A673 (cell line): ENCODE data around the gene DCC. TPM values are rescaled to one million over a fixed set of nuclear protein-coding genes. Genes with fewer than 3 reads are reported as not detected.

Source experiments
- BruUV-seq: library from RNA; stranded (reverse); fragments of 400-500 nt; replicated peaks from 2 replicates; lab custom pipeline; 2021; lab: Mats Ljungman, UMichigan
- CTCF ChIA-PET: fragments of 300-600 bp; sonication (Branson Sonifier 250); formaldehyde crosslinking; loops from one replicate; lab custom pipeline; 2022; ENCODE audit warnings: antibody characterized with exemption; lab: Charles Lee
- POLR2A ChIA-PET: fragments of 300-600 bp; sonication (Branson Sonifier 250); formaldehyde crosslinking; loops from one replicate; lab custom pipeline; 2022; ENCODE audit warnings: antibody characterized with exemption; ENCODE audit not compliant: low non-redundant PET; lab: Charles Lee
- DNase-seq: peaks from one replicate; pipeline ENCODE4 v3.0.0-alpha.2; 2015; ENCODE audit warnings: low spot score
- H3K27ac ChIP-seq: fragments of 200-600 bp; sonication (generic); 2 replicates; pipeline ENCODE4 v1.5.1; 2016; ENCODE audit warnings: mixed run types, low read depth, mild to moderate bottlenecking, mixed read lengths, antibody characterized with exemption, low read length; ENCODE audit not compliant: poor library complexity, severe bottlenecking
- H3K27me3 ChIP-seq: fragments of 200-600 bp; sonication (generic); replicated peaks from 2 replicates; pipeline ENCODE4 v1.6.1; 2017; ENCODE audit warnings: mixed run types, low read depth, mild to moderate bottlenecking, mixed read lengths, antibody characterized with exemption, low read length; ENCODE audit not compliant: insufficient read depth, poor library complexity
- H3K36me3 ChIP-seq: fragments of 200-600 bp; sonication (generic); 2 replicates; pipeline ENCODE4 v1.6.1; 2016; ENCODE audit warnings: mixed run types, mild to moderate bottlenecking, mixed read lengths, antibody characterized with exemption, low read length; ENCODE audit not compliant: insufficient read depth, poor library complexity, severe bottlenecking
- H3K4me1 ChIP-seq: fragments of 200-600 bp; sonication (generic); 2 replicates; pipeline ENCODE4 v1.6.1; 2017; ENCODE audit warnings: mixed run types, mild to moderate bottlenecking, mixed read lengths, antibody characterized with exemption, low read length; ENCODE audit not compliant: insufficient read depth, poor library complexity, severe bottlenecking
- H3K4me3 ChIP-seq: fragments of 200-600 bp; sonication (generic); 2 replicates; pipeline ENCODE4 v1.5.1; 2016; ENCODE audit warnings: low read depth, mixed run types, mild to moderate bottlenecking, mixed read lengths, low read length; ENCODE audit not compliant: poor library complexity, severe bottlenecking
- H3K9me3 ChIP-seq: fragments of 200-600 bp; sonication (generic); 2 replicates; pipeline ENCODE4 v1.6.1; 2016; ENCODE audit warnings: mixed run types, low read depth, mild to moderate bottlenecking, mixed read lengths, antibody characterized with exemption, low read length; ENCODE audit not compliant: poor library complexity, severe bottlenecking
- CTCF ChIP-seq: fragments of 300-800, 200-600 bp; sonication (generic); conservative IDR thresholded peaks from 2 replicates; pipeline ENCODE4 v1.5.1; 2017; ENCODE audit warnings: low read depth, mild to moderate bottlenecking, antibody characterized with exemption, low read length, moderate library complexity, mixed read lengths
- EZH2 ChIP-seq: fragments of 200-600 bp; sonication (generic); IDR thresholded peaks from 2 replicates; pipeline ENCODE4 v1.6.1; 2017; ENCODE audit warnings: borderline replicate concordance, low read depth, mild to moderate bottlenecking, mixed read lengths, antibody characterized with exemption, low read length; ENCODE audit not compliant: poor library complexity, severe bottlenecking
- intact Hi-C: fragments of 100-400 bp; cut with micrococcal nuclease; formaldehyde crosslinking; loops from one replicate; pipeline ENCODE4 v1.10.0; 2022; ENCODE audit not compliant: unreplicated experiment
- total RNA-seq: library from RNA; stranded (reverse); gene quantifications from 2 replicates; pipeline ENCODE4 v1.2.3, GENCODE V29; 2021

Gene DCC
- total RNA-seq, 1 experiment from 2014 or later = 93.0 TPM

GRCh38 chr18:52451851-52452250, 111.9 kb downstream of the DCC start:
- H3K4me3 ChIP-seq = no peak overlapping the region
- H3K27ac ChIP-seq = peak overlapping the region; percentile 38
- intact Hi-C loops = no loop called here
- ChIA-PET POLR2A (interaction anchor here (0.7 kb wide), 1 partner anchor 21 kb away, joined by 4 read pairs; no protein-coding TSS in a partner anchor), CTCF (interaction anchor here (0.7 to 0.9 kb wide), 2 partner anchors 48 to 548 kb away, joined by 3 read pairs; no protein-coding TSS in a partner anchor)
- H3K4me1 ChIP-seq = peaks cover 34% of the 10 kb centered on the region
- no TSS peak for BruUV-seq
- no peaks in the 10 kb centered on the region for H3K9me3 ChIP-seq
- no peak for DNase-seq
- H3K27me3 ChIP-seq = no peaks in the 10 kb centered on the region
- TF ChIP-seq EZH2 (no peak), CTCF (peak; percentile 28; the same call in 1 of the 2 replicates)
- H3K36me3 ChIP-seq = peaks cover 7% of the 10 kb centered on the region

- POLR2A ChIA-PET = no interaction called here
- H3K27me3 ChIP-seq = no peaks in the 10 kb centered on the region
- DNase-seq = no peak
- TF ChIP-seq CTCF = no peak
- no peak for TF ChIP-seq EZH2
- CTCF ChIA-PET = interaction anchor here (0.7 kb wide), 1 partner anchor 548 kb away, joined by 3 read pairs; no protein-coding TSS in a partner anchor
- H3K9me3 ChIP-seq = no peaks in the 10 kb centered on the region
- intact Hi-C loops = no loop called here
- H3K4me3 ChIP-seq = no peak overlapping the region
- peaks cover 3% of the 10 kb centered on the region for H3K36me3 ChIP-seq
- peaks cover 35% of the 10 kb centered on the region for H3K4me1 ChIP-seq
- no peak overlapping the region for H3K27ac ChIP-seq
- no TSS peak for BruUV-seq
These were observed 112.4 kb downstream of the DCC start for GRCh38 chr18:52452427-52452826.

GRCh38 chr18:52459890-52460289, 119.9 kb downstream of the DCC start:
- H3K4me3 ChIP-seq = no peak overlapping the region
- peaks cover 3% of the 10 kb centered on the region for H3K36me3 ChIP-seq
- no TSS peak for BruUV-seq
- ChIA-PET POLR2A (no interaction called here), CTCF (no interaction called here)
- H3K27ac ChIP-seq = no peak overlapping the region
- H3K27me3 ChIP-seq = no peaks in the 10 kb centered on the region
- peaks cover 22% of the 10 kb centered on the region for H3K4me1 ChIP-seq
- TF ChIP-seq EZH2 = no peak
- TF ChIP-seq CTCF = no peak
- no peak for DNase-seq
- no peaks in the 10 kb centered on the region for H3K9me3 ChIP-seq
- intact Hi-C loops = no loop called here
